HL-60/S4 (cell line): ENCODE results near the gene SCD.
"Not testable (repeated sequence)": the region's sequence is repeated elsewhere in the genome, so short reads cannot be mapped to it uniquely, and the experiment has no call there.

Source experiments
- in situ Hi-C: fragments of 300-500 bp; cut with MboI; formaldehyde crosslinking; loops from 2 replicates; pipeline ENCODE4 v1.14.3; 2022; ENCODE audit warnings: low sequenced_read_pairs

The SCD gene

DNA sequence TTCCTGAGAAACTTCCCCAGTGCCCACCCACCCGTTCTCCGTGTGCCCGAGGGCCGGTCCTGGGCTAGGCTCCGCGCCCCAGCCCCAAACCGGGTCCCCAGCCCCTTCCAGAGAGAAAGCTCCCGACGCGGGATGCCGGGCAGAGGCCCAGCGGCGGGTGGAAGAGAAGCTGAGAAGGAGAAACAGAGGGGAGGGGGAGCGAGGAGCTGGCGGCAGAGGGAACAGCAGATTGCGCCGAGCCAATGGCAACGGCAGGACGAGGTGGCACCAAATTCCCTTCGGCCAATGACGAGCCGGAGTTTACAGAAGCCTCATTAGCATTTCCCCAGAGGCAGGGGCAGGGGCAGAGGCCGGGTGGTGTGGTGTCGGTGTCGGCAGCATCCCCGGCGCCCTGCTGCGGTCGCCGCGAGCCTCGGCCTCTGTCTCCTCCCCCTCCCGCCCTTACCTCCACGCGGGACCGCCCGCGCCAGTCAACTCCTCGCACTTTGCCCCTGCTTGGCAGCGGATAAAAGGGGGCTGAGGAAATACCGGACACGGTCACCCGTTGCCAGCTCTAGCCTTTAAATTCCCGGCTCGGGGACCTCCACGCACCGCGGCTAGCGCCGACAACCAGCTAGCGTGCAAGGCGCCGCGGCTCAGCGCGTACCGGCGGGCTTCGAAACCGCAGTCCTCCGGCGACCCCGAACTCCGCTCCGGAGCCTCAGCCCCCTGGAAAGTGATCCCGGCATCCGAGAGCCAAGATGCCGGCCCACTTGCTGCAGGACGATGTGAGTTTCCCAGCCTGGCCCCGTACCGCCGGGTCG, at the start of gene SCD:
SCD (plus strand) TSS at position 469 of the 803 bp plus-strand sequence; CDS start at position 741, 272 bp downstream.
- in situ Hi-C loops: loop anchor here (10.0 to 25.0 kb wide), 2 partner anchors 168 to 540 kb away; partner anchors contain the start of gene SEC31B

DNA sequence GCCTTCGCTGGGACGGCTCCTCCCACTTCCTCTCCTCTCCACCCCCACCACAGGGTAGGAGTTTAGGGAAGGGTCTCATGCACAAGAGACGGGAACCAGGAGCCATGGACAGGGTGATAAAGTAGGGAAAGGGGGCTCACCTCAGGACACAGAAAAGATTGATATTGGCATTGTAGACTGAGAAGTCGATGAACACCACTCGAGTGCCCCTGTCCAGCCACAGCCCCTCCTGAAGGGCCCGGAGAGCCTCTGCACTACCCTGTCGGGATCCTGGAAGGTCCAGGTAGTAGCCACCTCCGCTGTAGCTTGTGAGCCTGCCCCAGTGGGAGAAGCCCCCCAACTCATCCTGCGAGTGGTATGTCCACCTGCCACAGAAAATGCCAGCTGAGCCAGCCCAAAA, 49.8 kb upstream of the SCD start:
- in situ Hi-C loops: no loop called here

- in situ Hi-C loops: not testable (repeated sequence)
Observed at GRCh38 chr10:100301123-100301522, 45.9 kb upstream of the SCD start.

DNA sequence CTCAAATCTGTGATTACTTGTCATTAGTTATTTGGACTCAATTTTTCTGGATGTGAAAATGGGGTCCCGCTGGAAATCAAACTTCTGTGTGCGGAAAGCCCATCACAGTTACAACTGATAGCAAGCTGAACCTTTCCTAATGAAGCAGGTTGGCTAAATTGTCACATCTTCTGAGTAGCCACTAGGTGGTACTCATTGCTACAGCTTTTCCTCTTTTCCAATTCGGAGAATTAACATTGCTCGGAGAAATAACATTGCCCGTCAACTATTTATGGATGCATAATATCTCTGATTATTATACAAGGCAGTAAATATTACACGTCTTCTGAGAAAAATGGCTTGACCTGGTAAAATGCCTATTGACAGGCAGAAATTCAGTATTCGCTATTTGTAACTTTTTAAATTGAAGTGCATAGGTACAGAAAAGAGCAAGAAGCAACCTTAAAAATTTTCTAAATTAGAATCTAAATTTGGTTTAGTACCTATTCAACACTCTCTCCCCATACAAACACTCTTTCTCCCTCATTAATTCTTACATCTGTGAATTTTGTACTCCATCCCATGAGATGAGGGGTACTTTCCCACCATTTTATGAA, 43.2 kb upstream of the SCD start:
- in situ Hi-C loops: no loop called here

DNA sequence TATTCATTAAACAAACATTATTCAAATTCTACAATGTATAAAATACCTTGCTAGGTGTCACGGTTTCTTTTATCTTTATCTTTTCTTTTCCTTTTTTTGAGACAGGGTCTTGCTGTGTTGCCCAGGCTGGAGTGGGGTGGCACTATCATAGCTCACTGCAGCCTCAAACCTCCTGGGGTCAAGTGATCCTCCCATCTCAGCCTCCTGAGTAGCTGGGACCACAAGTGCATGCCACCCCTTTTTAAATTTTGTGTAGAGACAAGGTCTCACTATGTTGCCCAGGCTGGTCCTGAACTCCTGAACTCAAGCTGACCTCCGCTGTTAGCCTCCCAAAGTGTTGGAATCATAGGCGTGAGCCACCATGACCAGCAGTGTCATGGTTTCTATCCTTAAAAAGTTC, 42.6 kb upstream of the SCD start:
- in situ Hi-C loops: no loop called here

DNA sequence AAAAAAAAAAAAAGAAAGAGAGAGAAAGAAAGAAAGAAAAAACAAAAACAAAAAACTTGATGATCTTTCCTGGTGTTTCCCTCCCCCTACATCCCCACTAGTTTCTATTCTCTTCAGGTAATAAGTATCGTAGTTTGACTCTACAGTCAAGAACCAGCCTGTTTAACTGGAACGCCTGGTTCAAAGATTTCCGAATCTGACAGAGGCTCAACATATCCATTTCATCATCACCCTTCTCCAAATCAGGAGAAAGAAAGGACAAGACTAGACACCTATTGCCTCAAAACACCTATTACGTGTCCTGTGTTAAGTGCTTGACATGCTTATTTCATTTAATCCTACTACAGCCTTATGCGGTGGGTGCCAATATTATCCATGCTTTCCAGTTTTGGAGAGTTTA, 40.2 kb upstream of the SCD start:
- in situ Hi-C loops: no loop called here

- in situ Hi-C loops: no loop called here
Observed at GRCh38 chr10:100307684-100308083, 39.3 kb upstream of the SCD start.

DNA sequence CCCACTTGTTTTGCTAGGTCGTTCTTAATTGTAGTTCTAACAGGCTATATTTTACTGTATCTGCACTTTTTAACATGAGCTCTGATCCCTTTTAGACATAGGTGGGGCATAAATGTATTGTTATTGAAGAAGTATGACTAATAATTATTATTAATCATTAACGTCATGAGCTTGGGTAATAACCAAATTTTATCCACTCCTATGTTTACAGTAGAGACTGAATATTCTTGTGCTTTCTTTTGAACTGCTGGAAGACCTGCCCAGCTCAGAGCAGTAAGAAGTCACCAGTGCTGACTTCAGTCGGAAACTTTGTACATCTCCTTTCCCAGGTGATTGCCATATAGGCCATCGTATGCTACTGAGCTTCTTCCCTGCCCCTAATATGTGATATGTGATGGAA, 35.7 kb upstream of the SCD start:
- in situ Hi-C loops: no loop called here

GRCh38 chr10:100315615-100316014, 31.4 kb upstream of the SCD start:
- in situ Hi-C loops: no loop called here

GRCh38 chr10:100318207-100318606, 28.8 kb upstream of the SCD start:
- in situ Hi-C loops: no loop called here

- in situ Hi-C loops: no loop called here
Observed at GRCh38 chr10:100319707-100320402, 27.2 kb upstream of the SCD start.

DNA sequence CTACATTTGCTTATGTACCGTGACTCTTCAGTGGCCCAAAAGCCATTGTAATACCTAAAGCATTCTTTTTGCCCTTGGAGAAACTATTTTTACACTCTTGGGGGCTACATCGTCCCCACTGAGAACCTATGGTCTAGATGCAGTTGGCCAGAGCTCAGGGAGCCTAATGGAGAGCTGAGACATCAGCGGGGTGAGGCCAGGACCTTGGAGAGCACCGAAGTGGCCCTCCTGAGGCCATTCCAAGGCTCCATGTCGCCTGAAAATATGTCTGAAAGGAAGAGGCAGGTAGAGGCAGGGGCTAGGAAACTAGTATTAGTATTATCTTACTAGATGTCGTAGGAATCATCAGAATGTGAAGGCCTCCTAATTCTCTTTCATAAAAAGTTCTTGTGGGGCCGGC, 21.9 kb upstream of the SCD start:
- in situ Hi-C loops: loop anchor here (25.0 kb wide), 1 partner anchor 562 kb away; no protein-coding TSS in a partner anchor

DNA sequence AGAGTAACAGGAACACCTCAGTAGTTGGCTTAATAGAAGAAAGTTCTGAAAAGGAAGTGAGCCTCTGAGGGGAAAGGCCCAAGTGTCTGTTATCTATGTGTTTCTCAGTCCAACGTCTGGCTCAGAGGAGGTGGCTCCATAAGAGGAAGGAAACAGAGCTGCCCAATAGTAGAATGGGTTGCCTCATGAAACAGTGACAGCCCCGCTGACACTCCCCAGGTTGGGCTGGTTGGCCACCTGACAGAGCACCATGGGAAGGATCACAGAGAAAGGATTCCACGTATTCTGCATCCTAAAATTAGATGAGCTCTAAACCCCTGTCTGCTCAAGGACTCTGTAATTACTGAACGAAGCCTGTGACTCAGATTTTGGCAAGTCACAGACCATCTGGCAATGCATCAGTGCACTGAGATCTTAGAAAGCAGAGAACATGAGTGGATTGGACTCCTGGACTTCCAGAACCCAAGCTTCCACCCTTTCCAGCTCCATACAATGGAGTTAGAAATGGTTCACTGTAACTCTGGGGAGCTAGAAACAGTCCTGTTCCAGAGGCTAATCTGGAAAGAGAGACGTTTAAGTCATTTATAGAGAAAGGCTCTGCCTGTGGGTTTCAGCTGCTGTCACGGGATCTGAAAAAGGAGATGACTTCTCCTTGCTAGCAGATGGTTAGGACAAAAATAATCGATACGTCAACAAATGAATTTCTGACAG, 19.9 kb upstream of the SCD start:
- in situ Hi-C loops: loop anchor here (25.0 kb wide), 1 partner anchor 560 kb away; no protein-coding TSS in a partner anchor

DNA sequence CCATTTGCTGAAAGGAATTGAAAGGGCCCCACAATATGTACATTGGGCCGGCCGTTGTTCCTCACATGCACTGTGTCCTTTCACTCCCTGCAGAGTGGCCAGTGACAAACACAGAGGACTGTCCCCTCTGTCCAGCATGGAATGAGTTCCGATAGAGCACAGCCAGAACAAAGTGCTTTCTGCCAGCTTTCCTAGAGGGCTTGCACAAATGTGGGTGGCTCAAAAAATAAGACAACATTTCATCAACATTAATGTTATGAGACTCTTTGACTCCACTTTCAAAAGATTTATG, 19.4 kb upstream of the SCD start:
- in situ Hi-C loops: loop anchor here (25.0 kb wide), 1 partner anchor 560 kb away; no protein-coding TSS in a partner anchor

DNA sequence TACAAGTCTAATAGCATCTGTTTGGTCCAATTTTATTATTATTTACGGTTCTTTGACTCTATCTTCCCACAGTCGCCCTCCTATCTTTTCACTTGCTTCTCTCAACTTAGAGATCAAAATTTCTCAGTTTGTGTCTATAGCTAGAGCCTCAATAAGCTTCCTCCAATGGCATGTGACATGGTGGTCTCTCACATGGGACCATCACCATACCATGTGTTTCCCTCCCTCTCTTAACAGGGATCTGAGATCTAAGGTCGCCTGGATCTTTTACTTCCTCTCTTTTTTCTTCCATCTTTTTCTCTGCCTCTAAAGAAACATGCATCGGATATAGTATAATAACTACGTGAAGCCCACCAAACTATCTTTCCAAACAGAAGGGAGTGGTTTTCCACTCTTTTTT, 18.8 kb upstream of the SCD start:
- in situ Hi-C loops: loop anchor here (25.0 kb wide), 1 partner anchor 559 kb away; no protein-coding TSS in a partner anchor

DNA sequence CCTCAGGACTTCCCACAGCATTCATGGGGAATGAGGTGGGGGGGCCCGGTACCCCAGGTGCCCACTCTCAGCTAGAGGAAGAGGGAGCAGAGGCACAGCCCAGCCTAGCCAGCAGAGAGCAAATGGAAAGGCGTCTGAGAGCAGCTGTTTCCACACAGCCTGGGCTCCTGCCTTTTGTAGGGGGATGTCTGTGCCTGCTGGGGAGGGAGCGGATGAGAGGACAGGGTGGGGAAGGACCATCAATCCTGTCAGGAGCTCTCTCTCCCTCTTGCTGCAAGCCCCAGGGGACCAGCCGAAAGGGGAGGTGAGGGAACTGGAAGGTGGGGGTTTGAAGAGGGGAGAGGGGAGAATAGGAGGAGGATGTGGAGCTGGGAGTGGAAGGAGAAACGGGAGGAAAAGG, 17.0 kb upstream of the SCD start, which contains the start of gene PKD2L1:
PKD2L1 (minus strand) TSS at position 150 of the 400 bp plus-strand sequence; CDS start at position 25, 125 bp downstream.
- in situ Hi-C loops: loop anchor here (25.0 kb wide), 1 partner anchor 557 kb away; no protein-coding TSS in a partner anchor

GRCh38 chr10:100333106-100333505, 13.9 kb upstream of the SCD start:
- in situ Hi-C loops: loop anchor here (25.0 kb wide), 1 partner anchor 554 kb away; no protein-coding TSS in a partner anchor

DNA sequence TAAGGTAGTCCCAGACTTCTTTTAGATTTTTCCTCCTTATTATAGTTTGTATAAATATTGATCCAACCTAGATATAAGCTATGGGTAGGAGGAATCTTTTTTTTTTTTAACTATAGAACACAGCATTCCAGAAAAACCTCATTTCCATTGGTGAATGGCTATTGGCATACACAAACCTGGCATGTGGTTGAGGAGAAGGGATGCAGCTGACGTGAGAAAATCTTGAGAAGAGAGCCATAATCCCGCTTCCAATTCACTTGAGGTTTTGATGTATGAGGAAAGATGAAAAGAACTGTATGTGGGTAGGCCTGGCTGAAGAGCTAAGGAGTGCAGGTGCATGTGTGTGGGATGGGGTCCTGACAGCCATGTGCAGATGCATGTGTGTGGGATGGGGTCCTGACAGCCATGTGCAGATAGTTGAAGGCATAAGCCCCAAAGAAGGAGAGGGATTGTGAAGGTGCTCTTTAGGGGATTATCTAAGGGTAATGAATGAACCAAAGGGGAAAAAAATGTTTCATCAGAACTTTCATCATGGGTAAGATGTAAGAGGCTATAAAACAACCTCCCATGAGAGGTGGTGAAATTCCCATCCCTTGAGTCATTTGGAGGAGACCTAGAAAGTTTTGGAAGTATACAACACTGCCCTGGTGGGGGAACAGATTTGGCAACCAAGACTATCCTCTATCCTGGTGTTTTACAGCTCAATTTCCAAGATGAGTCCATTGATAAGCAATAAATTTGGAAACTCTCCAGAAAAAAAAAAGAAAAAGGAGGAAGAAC, 13.2 kb upstream of the SCD start:
- in situ Hi-C loops: loop anchor here (25.0 kb wide), 1 partner anchor 553 kb away; no protein-coding TSS in a partner anchor

- in situ Hi-C loops: loop anchor here (25.0 kb wide), 1 partner anchor 553 kb away; no protein-coding TSS in a partner anchor
Observed at GRCh38 chr10:100334762-100335161, 12.3 kb upstream of the SCD start.
